ENCODE data around the gene ARHGAP42. TPM values are rescaled to one million over a fixed set of nuclear protein-coding genes. Genes with fewer than 3 reads are reported as not detected.

ARHGAP42 gene
- total RNA-seq, 1 experiment from 2014 or later: 39.1 TPM

DNA sequence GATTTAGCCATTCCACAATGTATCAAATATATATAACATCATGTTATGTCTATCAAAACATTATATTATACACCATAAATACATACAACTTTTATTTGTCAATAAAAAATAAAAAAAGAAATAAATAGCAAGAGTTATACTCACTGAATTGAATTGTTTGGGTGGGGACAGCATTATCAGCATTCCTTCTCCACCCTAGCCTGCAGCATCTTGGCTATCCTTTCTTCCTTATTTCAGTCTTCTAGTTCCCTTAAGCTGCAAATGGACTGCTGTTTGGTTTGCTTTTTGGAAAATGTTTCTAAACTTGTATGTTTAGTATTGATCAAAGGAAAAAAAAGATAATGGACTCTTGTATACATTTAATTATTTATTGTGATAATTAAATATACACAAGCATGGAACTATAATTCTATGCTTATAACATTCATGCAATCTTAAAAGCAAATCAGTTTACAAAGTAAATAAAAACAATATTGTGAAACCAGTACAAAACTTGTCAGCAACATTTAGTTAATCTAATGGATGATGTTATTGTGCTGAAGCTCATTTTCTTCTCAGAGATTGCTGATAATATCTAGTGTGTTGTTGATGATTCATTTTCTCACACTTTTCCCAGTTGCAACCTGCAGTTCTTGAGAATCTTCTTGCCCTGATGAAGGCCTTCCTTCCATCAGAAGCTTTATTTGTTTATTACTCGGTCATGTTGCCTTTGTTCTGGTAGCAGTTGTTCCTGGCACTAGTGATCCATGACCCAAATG is 5.0 kb downstream of the ARHGAP42 start:
- H3K27ac Mint-ChIP-seq: peak overlapping the region in 1 of 3 experiments; percentile 80; a peak in 1 of 7 replicates
- peaks cover 8% of the 10 kb centered on the region; the same call in 1 of the 2 replicates for H3K79me2 ChIP-seq (ENCODE audit: insufficient read depth, low read length)
- peaks cover 1% of the 10 kb centered on the region for H3K23me2 ChIP-seq (ENCODE audit: insufficient read length, low read depth, low read length, poor library complexity, severe bottlenecking)

More for the DNA sequence above, 5.0 kb downstream of the ARHGAP42 start:
- Histone ChIP-seq H3K27me3 (ENCODE audit: insufficient read depth, low read length) (no peaks in the 10 kb centered on the region), H2AK5ac (ENCODE audit: insufficient read length, low read length) (no peak overlapping the region), H3K18ac (ENCODE audit: insufficient read length, low read depth, low read length) (no peak overlapping the region), H2BK12ac (ENCODE audit: insufficient read length, low read depth, low read length) (no peak overlapping the region), H3K4ac (ENCODE audit: low read depth, low read length) (no peak overlapping the region), H3K27ac (ENCODE audit: insufficient read length, low read depth, low read length) (no peak overlapping the region), H2AFZ (ENCODE audit: low read length) (no peak overlapping the region), H4K8ac (replicated peaks; ENCODE audit: insufficient read length, low read depth, low read length) (no peak overlapping the region), H4K20me1 (ENCODE audit: control insufficient read depth, insufficient read depth, insufficient read length) (no peaks in the 10 kb centered on the region), H2BK120ac (ENCODE audit: low read depth, low read length, poor library complexity, severe bottlenecking) (no peak overlapping the region), H4K5ac (ENCODE audit: insufficient read length, low read depth, low read length) (no peak overlapping the region), H3K56ac (ENCODE audit: insufficient read length, low read depth, low read length) (no peak overlapping the region), H2BK5ac (ENCODE audit: insufficient read length, low read length) (no peak overlapping the region), H3K14ac (ENCODE audit: insufficient read depth, low read length) (no peak overlapping the region), H3K4me1 (ENCODE audit: insufficient read depth, low read length) (no peaks in the 10 kb centered on the region; the same call in 1 of the 2 replicates), H4K91ac (ENCODE audit: insufficient read length, low read depth, low read length) (no peak overlapping the region), H2BK15ac (ENCODE audit: low read depth, low read length) (no peak overlapping the region), H3K79me1 (ENCODE audit: insufficient read depth, low read depth, low read length, poor library complexity, severe bottlenecking) (peaks cover 7% of the 10 kb centered on the region), H3K9ac (ENCODE audit: extremely low read depth, insufficient read length, low read length) (no peak overlapping the region), H3T11ph (ENCODE audit: low read length) (no peak overlapping the region), H3K4me2 (ENCODE audit: insufficient read depth, insufficient read length, low read length) (no peak overlapping the region), H3K23ac (ENCODE audit: insufficient read length, low read depth, low read length) (no peak overlapping the region), H2BK20ac (ENCODE audit: low read depth, low read length, poor library complexity, severe bottlenecking) (no peak overlapping the region), H3K9me3 (ENCODE audit: control insufficient read depth, low read depth, low read length) (no peaks in the 10 kb centered on the region)
- TF ChIP-seq, protein P1, sequence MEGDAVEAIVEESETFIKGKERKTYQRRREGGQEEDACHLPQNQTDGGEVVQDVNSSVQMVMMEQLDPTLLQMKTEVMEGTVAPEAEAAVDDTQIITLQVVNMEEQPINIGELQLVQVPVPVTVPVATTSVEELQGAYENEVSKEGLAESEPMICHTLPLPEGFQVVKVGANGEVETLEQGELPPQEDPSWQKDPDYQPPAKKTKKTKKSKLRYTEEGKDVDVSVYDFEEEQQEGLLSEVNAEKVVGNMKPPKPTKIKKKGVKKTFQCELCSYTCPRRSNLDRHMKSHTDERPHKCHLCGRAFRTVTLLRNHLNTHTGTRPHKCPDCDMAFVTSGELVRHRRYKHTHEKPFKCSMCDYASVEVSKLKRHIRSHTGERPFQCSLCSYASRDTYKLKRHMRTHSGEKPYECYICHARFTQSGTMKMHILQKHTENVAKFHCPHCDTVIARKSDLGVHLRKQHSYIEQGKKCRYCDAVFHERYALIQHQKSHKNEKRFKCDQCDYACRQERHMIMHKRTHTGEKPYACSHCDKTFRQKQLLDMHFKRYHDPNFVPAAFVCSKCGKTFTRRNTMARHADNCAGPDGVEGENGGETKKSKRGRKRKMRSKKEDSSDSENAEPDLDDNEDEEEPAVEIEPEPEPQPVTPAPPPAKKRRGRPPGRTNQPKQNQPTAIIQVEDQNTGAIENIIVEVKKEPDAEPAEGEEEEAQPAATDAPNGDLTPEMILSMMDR (conservative IDR thresholded peaks at IDR 0.05): no peak
- Mint-ChIP-seq H3K9me3 (no peaks in the 10 kb centered on the region; a peak in 1 of 5 replicates), H3K4me3 (no peak overlapping the region), H3K36me3 (ENCODE audit: insufficient read depth in 1 of 3, low read depth in 3 of 3) (peaks cover 13 to 33% (median 28%) of the 10 kb centered on the region in 3 experiments), H3K27me3 (ENCODE audit: low read depth) (no peaks in the 10 kb centered on the region), H3K4me1 (peaks cover 36 to 38% of the 10 kb centered on the region in 2 experiments)
- no CpG with 5 or more reads among the region's 1 CpG for WGBS (ENCODE audit: extremely low coverage, insufficient read length, low lambda C conversion rate)
- no peak for DNase-seq

All from H9 (cell line).